ENCODE measurements around the gene ANKRD35.
"Not testable (repeated sequence)": the region's sequence is repeated elsewhere in the genome, so short reads cannot be mapped to it uniquely, and the experiment has no call there.

ANKRD35 gene

GRCh38 chr1:145885738-145886287, at the start of gene ANKRD35:
Gene ANKRD35 (minus strand): TSS chr1:145885866. CDS start chr1:145885758, 108 bp downstream.
- peak; percentile 74 for DNase-seq (ENCODE audit: low read depth)

GRCh38 chr1:145932522-145933009, 46.9 kb upstream of the ANKRD35 start:
- DNase-seq (ENCODE audit: low read depth): not testable (repeated sequence)

GRCh38 chr1:145927916-145928643, 42.4 kb upstream of the ANKRD35 start:
- DNase-seq (ENCODE audit: low read depth): no peak

- peak; percentile 99 for DNase-seq (ENCODE audit: low read depth)
These were observed 41.6 kb upstream of the ANKRD35 start, which contains the start of gene RBM8A for GRCh38 chr1:145927063-145927886. Gene RBM8A (minus strand): TSS chr1:145927484. CDS start chr1:145927426, 58 bp downstream.

GRCh38 chr1:145926686-145927062, 41.0 kb upstream of the ANKRD35 start:
- no peak for DNase-seq (ENCODE audit: low read depth)

- peak; percentile 40 for DNase-seq (ENCODE audit: low read depth)
These were observed 36.6 kb upstream of the ANKRD35 start for GRCh38 chr1:145922266-145922665.

- DNase-seq (ENCODE audit: low read depth): not testable (repeated sequence)
These were observed 34.6 kb upstream of the ANKRD35 start for GRCh38 chr1:145920297-145920696.

- peak; percentile 57 for DNase-seq (ENCODE audit: low read depth)
These were observed 33.6 kb upstream of the ANKRD35 start for GRCh38 chr1:145918992-145919939.

- peak; percentile 90 for DNase-seq (ENCODE audit: low read depth)
These were observed 32.7 kb upstream of the ANKRD35 start, which contains the start of gene PEX11B for GRCh38 chr1:145918144-145918991. Gene PEX11B (minus strand): TSS chr1:145918717. CDS start chr1:145918688, 29 bp downstream.

GRCh38 chr1:145917595-145917994, 31.9 kb upstream of the ANKRD35 start:
- no peak for DNase-seq (ENCODE audit: low read depth)

- peak; percentile 39 for DNase-seq (ENCODE audit: low read depth)
These were observed 31.1 kb upstream of the ANKRD35 start for GRCh38 chr1:145916745-145917144.

- no peak for DNase-seq (ENCODE audit: low read depth)
These were observed 26.5 kb upstream of the ANKRD35 start for GRCh38 chr1:145912128-145912641.

GRCh38 chr1:145908653-145909052, 23.0 kb upstream of the ANKRD35 start:
- DNase-seq (ENCODE audit: low read depth): no peak

- no peak for DNase-seq (ENCODE audit: low read depth)
These were observed 21.5 kb upstream of the ANKRD35 start for GRCh38 chr1:145906954-145907753.

GRCh38 chr1:145901312-145902021, 15.8 kb upstream of the ANKRD35 start:
- no peak for DNase-seq (ENCODE audit: low read depth)

GRCh38 chr1:145898756-145899155, 13.1 kb upstream of the ANKRD35 start:
- DNase-seq (ENCODE audit: low read depth): no peak

GRCh38 chr1:145897969-145898368, 12.3 kb upstream of the ANKRD35 start:
- no peak for DNase-seq (ENCODE audit: low read depth)

GRCh38 chr1:145895471-145895870, 9.8 kb upstream of the ANKRD35 start:
- no peak for DNase-seq (ENCODE audit: low read depth)
